IMR-90 (cell line): ENCODE data around the gene RHAG. TPM values are rescaled to one million over a fixed set of nuclear protein-coding genes. Genes with fewer than 3 reads are reported as not detected.

Experiments
- ATAC-seq: fragments of 200-7000 bp; cut with Tn5 transposase; 2 replicates; pipeline ENCODE4 v1.9.1; 2020; ENCODE audit warnings: low read depth, mild to moderate bottlenecking, moderate library complexity
- BruUV-seq: library from RNA; stranded (reverse); fragments of 400-500 nt; replicated peaks from 2 replicates; lab custom pipeline; 2021; lab: Mats Ljungman, UMichigan
- CTCF ChIA-PET: fragments of 300-600 bp; formaldehyde crosslinking; extraction: SDS; loops from one replicate; lab custom pipeline; 2021; ENCODE audit warnings: antibody characterized with exemption; lab: Yijun Ruan, JAX
- POLR2A ChIA-PET: fragments of 300-600 bp; sonication (Branson Sonifier 250); formaldehyde crosslinking; loops from one replicate; lab custom pipeline; 2022; ENCODE audit warnings: antibody characterized with exemption; ENCODE audit not compliant: unreplicated experiment; lab: Charles Lee
- DNase-seq: peaks from one replicate; pipeline ENCODE4 v3.0.0; 2013
- H2AFZ ChIP-seq: replicated peaks from 2 replicates; pipeline ENCODE3; 2013; ENCODE audit warnings: low read length, mild to moderate bottlenecking; ENCODE audit not compliant: poor library complexity
- H2AK5ac ChIP-seq: 2 replicates; pipeline ENCODE4 v1.6.1; 2013; ENCODE audit warnings: low read depth, low read length, inconsistent platforms
- H2AK9ac ChIP-seq: replicated peaks from 2 replicates; pipeline ENCODE3; 2013; ENCODE audit warnings: mild to moderate bottlenecking, low read depth, low read length, moderate library complexity; ENCODE audit not compliant: poor library complexity
- H2BK120ac ChIP-seq: 2 replicates; pipeline ENCODE4 v1.6.1; 2013; ENCODE audit warnings: low read depth, low read length, inconsistent platforms
- H2BK15ac ChIP-seq: 3 replicates; pipeline ENCODE4 v1.6.1; 2013; ENCODE audit warnings: low read depth, low read length, inconsistent platforms
- H2BK20ac ChIP-seq: 2 replicates; pipeline ENCODE4 v1.6.1; 2013; ENCODE audit warnings: low read depth, mild to moderate bottlenecking, inconsistent platforms, low read length, moderate library complexity
- H2BK5ac ChIP-seq: 2 replicates; pipeline ENCODE4 v1.6.1; 2013; ENCODE audit warnings: mild to moderate bottlenecking, low read depth, low read length, inconsistent platforms; ENCODE audit not compliant: poor library complexity, severe bottlenecking
- H3K14ac ChIP-seq: replicated peaks from 2 replicates; pipeline ENCODE4 v1.6.1; 2013; ENCODE audit warnings: low read depth, low read length, inconsistent platforms
- H3K18ac ChIP-seq: 2 replicates; pipeline ENCODE4 v1.6.1; 2013; ENCODE audit warnings: low read depth, low read length, control low read depth
- H3K23ac ChIP-seq: 2 replicates; pipeline ENCODE4 v1.6.1; 2013; ENCODE audit warnings: low read depth, low read length, inconsistent platforms
- H3K27ac ChIP-seq: 2 replicates; pipeline ENCODE4 v1.5.1; 2013; ENCODE audit warnings: mild to moderate bottlenecking, control low read depth, low read length; ENCODE audit not compliant: insufficient read depth
- H3K27me3 ChIP-seq: 2 replicates; pipeline ENCODE4 v1.6.1; 2013; ENCODE audit warnings: low read length; ENCODE audit not compliant: control insufficient read depth, insufficient read depth
- H3K36me3 ChIP-seq: 2 replicates; pipeline ENCODE4 v1.6.1; 2013; ENCODE audit warnings: low read length, mixed read lengths; ENCODE audit not compliant: control insufficient read depth, insufficient read depth
- H3K4ac ChIP-seq: 2 replicates; pipeline ENCODE4 v1.6.1; 2013; ENCODE audit warnings: low read depth, low read length, inconsistent platforms
- H3K4me1 ChIP-seq: 2 replicates; pipeline ENCODE4 v1.6.1; 2013; ENCODE audit warnings: low read length, mixed read lengths; ENCODE audit not compliant: control insufficient read depth, insufficient read depth
- H3K4me2 ChIP-seq: 2 replicates; pipeline ENCODE4 v1.6.1; 2013; ENCODE audit warnings: low read depth, mild to moderate bottlenecking, control low read depth, low read length, moderate library complexity
- H3K4me3 ChIP-seq: 2 replicates; pipeline ENCODE4 v1.5.1; 2013; ENCODE audit warnings: low read depth, mild to moderate bottlenecking, control low read depth, low read length, moderate library complexity; ENCODE audit not compliant: insufficient read depth
- H3K56ac ChIP-seq: 2 replicates; pipeline ENCODE4 v1.6.1; 2013; ENCODE audit warnings: low read length, inconsistent platforms; ENCODE audit not compliant: insufficient read depth; ENCODE audit errors: extremely low read depth
- H3K79me1 ChIP-seq, 2 experiments: 2 replicates each; pipeline ENCODE4 v1.6.1; 2013; ENCODE audit warnings: low read length in 2 of 2, inconsistent platforms in 1 of 2, low read depth in 1 of 2
- H3K9ac ChIP-seq: 2 replicates; pipeline ENCODE4 v1.6.1; 2013; ENCODE audit warnings: low read depth, low read length, control low read depth
- H3K9me1 ChIP-seq: 2 replicates; pipeline ENCODE4 v1.6.1; 2013; ENCODE audit warnings: low read length, inconsistent platforms; ENCODE audit not compliant: insufficient read depth
- H3K9me3 ChIP-seq: 2 replicates; pipeline ENCODE4 v1.6.1; 2013; ENCODE audit warnings: low read length; ENCODE audit not compliant: control insufficient read depth, insufficient read depth
- H4K20me1 ChIP-seq: 2 replicates; pipeline ENCODE4 v1.6.1; 2013; ENCODE audit warnings: low read length, inconsistent platforms; ENCODE audit not compliant: insufficient read depth
- H4K5ac ChIP-seq: 2 replicates; pipeline ENCODE4 v1.6.1; 2013; ENCODE audit warnings: mild to moderate bottlenecking, low read depth, low read length, control low read depth
- H4K8ac ChIP-seq, 2 experiments: 2 replicates each; pipeline ENCODE4 v1.6.1; 2013; ENCODE audit warnings: low read depth in 2 of 2, low read length in 2 of 2, control low read depth in 1 of 2, inconsistent platforms in 1 of 2
- H4K91ac ChIP-seq: 2 replicates; pipeline ENCODE4 v1.6.1; 2013; ENCODE audit warnings: low read depth, low read length, inconsistent platforms; ENCODE audit not compliant: insufficient read depth
- CEBPB ChIP-seq: IDR thresholded peaks from 2 replicates; pipeline ENCODE4 v1.6.1; 2012; ENCODE audit warnings: low read depth, low read length, improper control_type of control experiment
- FOS ChIP-seq: fragments of 150-350 bp; IDR thresholded peaks from 2 replicates; pipeline ENCODE4 v1.6.1; 2016; ENCODE audit warnings: low read depth, low read length
- RFX5 ChIP-seq: IDR thresholded peaks from 2 replicates; pipeline ENCODE4 v1.8.0; 2012; ENCODE audit warnings: low read depth, mild to moderate bottlenecking, low read length, moderate library complexity
- SMC3 ChIP-seq: fragments of 150-350 bp; IDR thresholded peaks from 2 replicates; pipeline ENCODE4 v1.6.1; 2016; ENCODE audit warnings: low read depth, mild to moderate bottlenecking, antibody characterized with exemption, low read length, moderate library complexity
- WGBS, 2 experiments: methylation state at CpG; one replicate each; pipeline versions ENCODE4 v1.1.5 to v1.1.7; 2013; ENCODE audit warnings: missing lambda C conversion rate in 2 of 2; ENCODE audit not compliant: insufficient read length in 1 of 2; ENCODE audit errors: extremely low coverage in 2 of 2; 5-methylcytosine and 5-hydroxymethylcytosine counted together
- dilution Hi-C: fragments of 300-500 bp; cut with HindIII; formaldehyde crosslinking; loops from one replicate; pipeline ENCODE4 v1.14.3; 2018; ENCODE audit warnings: low sequenced_read_pairs; ENCODE audit not compliant: unreplicated experiment
- in situ Hi-C: fragments of 300-500 bp; cut with MboI; formaldehyde crosslinking; loops from 3 replicates; pipeline ENCODE4 v1.14.3; 2019; ENCODE audit warnings: low sequenced_read_pairs, inconsistent platforms, mixed read lengths
- intact Hi-C: fragments of 100-400 bp; cut with micrococcal nuclease; formaldehyde crosslinking; loops from 2 replicates; pipeline ENCODE4 v1.10.0; 2022
- polyA plus RNA-seq, 3 experiments: library from polyadenylated mRNA; depleted of rRNA; stranded (reverse); fragments of >200 nt; gene quantifications; 2 replicates each; pipeline ENCODE4 v1.2.3, GENCODE V29; 2012; ENCODE audit warnings: low replicate concordance in 1 of 3
- total RNA-seq: library from RNA; depleted of rRNA; stranded (reverse); fragments of >200 nt; gene quantifications from 2 replicates; pipeline ENCODE4 v1.2.3, GENCODE V29; 2012

Gene RHAG
- total and polyA plus RNA-seq, 2 of the 4 experiments (the other 2 are of a cell fraction): not detected

DNA sequence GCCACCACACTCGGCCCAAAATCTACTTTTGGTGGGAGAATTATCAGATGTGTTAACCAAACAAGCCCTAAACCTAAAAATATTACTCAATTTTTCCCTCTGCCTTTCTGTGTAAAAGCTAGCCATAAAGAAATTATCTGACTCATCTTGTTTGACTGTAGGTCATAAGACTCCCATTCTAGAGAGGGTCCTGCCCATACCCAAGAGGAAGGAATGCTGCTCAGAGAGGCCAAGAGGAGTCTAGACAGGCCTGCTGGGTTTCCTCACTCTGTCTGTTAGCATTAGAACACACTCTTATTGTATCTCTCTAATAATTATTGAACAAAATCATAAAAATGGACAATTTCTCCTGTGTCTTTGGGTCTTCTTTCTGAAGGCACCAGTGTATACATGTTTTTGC, 60.0 kb downstream of the RHAG start:
- Histone ChIP-seq H3K9me3 (no peaks in the 10 kb centered on the region), H2BK120ac (no peak overlapping the region), H4K91ac (no peak overlapping the region), H3K56ac (no peak overlapping the region), H2AK9ac (no peak overlapping the region), H3K14ac (no peak overlapping the region), H3K79me1 (no peaks in the 10 kb centered on the region), H4K5ac (no peak overlapping the region), H2BK20ac (no peak overlapping the region), H3K23ac (no peak overlapping the region), H3K36me3 (no peaks in the 10 kb centered on the region), H3K4me2 (no peak overlapping the region), H4K8ac (no peak overlapping the region), H2AK5ac (no peak overlapping the region), H2BK5ac (no peak overlapping the region), H3K18ac (no peak overlapping the region), H3K4me3 (no peak overlapping the region), H3K4me1 (no peaks in the 10 kb centered on the region), H3K4ac (no peak overlapping the region), H2BK15ac (no peak overlapping the region), H3K27ac (no peak overlapping the region), H3K9me1 (no peaks in the 10 kb centered on the region), H3K9ac (no peak overlapping the region), H4K20me1 (no peaks in the 10 kb centered on the region), H3K27me3 (no peaks in the 10 kb centered on the region), H2AFZ (no peak overlapping the region)
- no CpG with 5 or more reads among the region's 1 CpG for WGBS, 2 experiments
- in situ Hi-C loops (no loop called here), intact Hi-C loops (no loop called here), dilution Hi-C loops (no loop called here)
- POLR2A ChIA-PET: no interaction called here
- TF ChIP-seq FOS (no peak), SMC3 (no peak), CEBPB (no peak), RFX5 (no peak)
- BruUV-seq: no TSS peak
- CTCF ChIA-PET: no interaction called here
- no peak for DNase-seq
- no peak for ATAC-seq
